ENCODE measurements around the gene ZNF536. TPM values are rescaled to one million over a fixed set of nuclear protein-coding genes. Genes with fewer than 3 reads are reported as not detected.

ZNF536 gene
- total and polyA plus RNA-seq, 2 of the 4 experiments (the other 2 are of a cell fraction): not detected

GRCh38 chr19:30551271-30551670 lies 179.1 kb downstream of the ZNF536 start:
- BruUV-seq (replicated peaks): no TSS peak
- Histone ChIP-seq H3K56ac (ENCODE audit: extremely low read depth, insufficient read depth, low read length) (no peak overlapping the region), H2AK5ac (ENCODE audit: low read depth, low read length) (no peak overlapping the region), H2AK9ac (replicated peaks; ENCODE audit: low read depth, low read length, poor library complexity) (no peak overlapping the region), H3K9ac (ENCODE audit: low read depth, low read length) (no peak overlapping the region), H3K4me3 (ENCODE audit: insufficient read depth, low read depth, low read length) (no peak overlapping the region), H3K79me1 (ENCODE audit: low read depth in 1 of 2, low read length in 2 of 2) (no peaks in the 10 kb centered on the region), H2BK5ac (ENCODE audit: low read depth, low read length, poor library complexity, severe bottlenecking) (no peak overlapping the region), H3K9me3 (ENCODE audit: control insufficient read depth, insufficient read depth, low read length) (peaks cover 32% of the 10 kb centered on the region; the same call in 1 of the 2 replicates), H4K5ac (ENCODE audit: low read depth, low read length) (no peak overlapping the region), H3K14ac (replicated peaks; ENCODE audit: low read depth, low read length) (no peak overlapping the region), H2AFZ (replicated peaks; ENCODE audit: low read length, poor library complexity) (no peak overlapping the region), H3K27ac (ENCODE audit: insufficient read depth, low read length) (no peak overlapping the region), H2BK20ac (ENCODE audit: low read depth, low read length) (no peak overlapping the region), H2BK120ac (ENCODE audit: low read depth, low read length) (no peak overlapping the region), H3K27me3 (ENCODE audit: control insufficient read depth, insufficient read depth, low read length) (no peaks in the 10 kb centered on the region), H3K18ac (ENCODE audit: low read depth, low read length) (no peak overlapping the region), H3K4ac (ENCODE audit: low read depth, low read length) (no peak overlapping the region), H2BK15ac (ENCODE audit: low read depth, low read length) (no peak overlapping the region), H3K9me1 (ENCODE audit: insufficient read depth, low read length) (no peaks in the 10 kb centered on the region), H3K23ac (ENCODE audit: low read depth, low read length) (no peak overlapping the region), H3K4me1 (ENCODE audit: control insufficient read depth, insufficient read depth, low read length) (no peaks in the 10 kb centered on the region), H3K36me3 (ENCODE audit: control insufficient read depth, insufficient read depth, low read length) (no peaks in the 10 kb centered on the region), H3K4me2 (ENCODE audit: low read depth, low read length) (no peak overlapping the region), H4K20me1 (ENCODE audit: insufficient read depth, low read length) (no peaks in the 10 kb centered on the region), H4K8ac (ENCODE audit: low read depth in 2 of 2, low read length in 2 of 2) (no peak overlapping the region), H4K91ac (ENCODE audit: insufficient read depth, low read depth, low read length) (no peak overlapping the region)
- DNase-seq: no peak
- CTCF ChIA-PET: no interaction called here
- no peak for ATAC-seq (ENCODE audit: low read depth)
- no peak for TF ChIP-seq SMC3 (IDR thresholded peaks at IDR 0.05; ENCODE audit: low read depth, low read length)
- no peak for TF ChIP-seq MAZ (IDR thresholded peaks at IDR 0.05; ENCODE audit: borderline replicate concordance, low read depth, low read length)
- TF ChIP-seq, protein P1, sequence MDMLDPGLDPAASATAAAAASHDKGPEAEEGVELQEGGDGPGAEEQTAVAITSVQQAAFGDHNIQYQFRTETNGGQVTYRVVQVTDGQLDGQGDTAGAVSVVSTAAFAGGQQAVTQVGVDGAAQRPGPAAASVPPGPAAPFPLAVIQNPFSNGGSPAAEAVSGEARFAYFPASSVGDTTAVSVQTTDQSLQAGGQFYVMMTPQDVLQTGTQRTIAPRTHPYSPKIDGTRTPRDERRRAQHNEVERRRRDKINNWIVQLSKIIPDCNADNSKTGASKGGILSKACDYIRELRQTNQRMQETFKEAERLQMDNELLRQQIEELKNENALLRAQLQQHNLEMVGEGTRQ (IDR thresholded peaks at IDR 0.05; ENCODE audit: low read depth, low read length): no peak
- TF ChIP-seq RAD21 (IDR thresholded peaks at IDR 0.05; ENCODE audit: low read length): no peak
- no peak for TF ChIP-seq RCOR1 (IDR thresholded peaks at IDR 0.05; ENCODE audit: insufficient replicate concordance, low read length)
- no peak for TF ChIP-seq BHLHE40 (IDR thresholded peaks at IDR 0.05; ENCODE audit: low read depth, low read length)
- no peak for TF ChIP-seq POLR2A (IDR thresholded peaks at IDR 0.05; ENCODE audit: low read depth, low read length)
- no peak for TF ChIP-seq RFX5 (IDR thresholded peaks at IDR 0.05; ENCODE audit: low read depth, low read length)
- TF ChIP-seq NFE2L2 (IDR thresholded peaks at IDR 0.05; ENCODE audit: low read depth, low read length): no peak
- TF ChIP-seq CHD1 (IDR thresholded peaks at IDR 0.05; ENCODE audit: low read depth, low read length): no peak
- TF ChIP-seq MAFK (IDR thresholded peaks at IDR 0.05; ENCODE audit: low read depth, low read length): no peak
- TF ChIP-seq FOS (IDR thresholded peaks at IDR 0.05; ENCODE audit: low read depth, low read length): no peak
- WGBS, 2 experiments (ENCODE audit: extremely low coverage in 2 of 2, insufficient read length in 1 of 2): no CpG with 5 or more reads among the region's 11 CpGs
- POLR2A ChIA-PET (ENCODE audit: unreplicated experiment): no interaction called here
- intact Hi-C loops (cut with micrococcal nuclease) (no loop called here), dilution Hi-C loops (cut with HindIII; ENCODE audit: low sequenced_read_pairs, unreplicated experiment) (no loop called here), in situ Hi-C loops (cut with MboI; ENCODE audit: low sequenced_read_pairs) (no loop called here)

All from IMR-90 (cell line).